CD1c-positive myeloid dendritic cell (primary cell): ENCODE measurements around the gene TOGARAM1.

Experiments used
- DNase-seq: peaks from one replicate; pipeline ENCODE4 v3.0.0-alpha.2; 2016; ENCODE audit errors: extremely low spot score

The TOGARAM1 gene

GRCh38 chr14:44961554-44962333 is at the start of gene TOGARAM1, which contains the start of gene KLHL28:
Gene TOGARAM1 (plus strand): TSS chr14:44962190. CDS start chr14:44962422, 232 bp downstream.
Gene KLHL28 (minus strand): TSS chr14:44961947. CDS start chr14:44945928, 16,019 bp downstream.
- DNase-seq = peak; percentile 99

GRCh38 chr14:44914849-44915248 is 47.1 kb upstream of the TOGARAM1 start:
- no peak for DNase-seq

- DNase-seq = no peak
These were observed 33.2 kb upstream of the TOGARAM1 start for GRCh38 chr14:44928793-44929192.

- no peak for DNase-seq
These were observed 26.8 kb upstream of the TOGARAM1 start for GRCh38 chr14:44935155-44935554.

GRCh38 chr14:44937547-44937946 is 24.4 kb upstream of the TOGARAM1 start:
- DNase-seq = no peak

GRCh38 chr14:44940211-44940610 is 21.8 kb upstream of the TOGARAM1 start:
- DNase-seq = no peak

- no peak for DNase-seq
These were observed 21.0 kb upstream of the TOGARAM1 start for GRCh38 chr14:44940944-44941343.

GRCh38 chr14:44941591-44941990 is 20.4 kb upstream of the TOGARAM1 start:
- no peak for DNase-seq

GRCh38 chr14:44942436-44942835 is 19.6 kb upstream of the TOGARAM1 start:
- no peak for DNase-seq

- no peak for DNase-seq
These were observed 17.9 kb upstream of the TOGARAM1 start for GRCh38 chr14:44944107-44944506.

- no peak for DNase-seq
These were observed 16.7 kb upstream of the TOGARAM1 start for GRCh38 chr14:44945264-44945663.

GRCh38 chr14:44951051-44951450 is 10.9 kb upstream of the TOGARAM1 start:
- DNase-seq = no peak

GRCh38 chr14:44952391-44953110 is 9.4 kb upstream of the TOGARAM1 start:
- DNase-seq = no peak

- DNase-seq = no peak
These were observed 7.2 kb upstream of the TOGARAM1 start for GRCh38 chr14:44954750-44955149.

- no peak for DNase-seq
These were observed 6.5 kb upstream of the TOGARAM1 start for GRCh38 chr14:44955528-44955927.

GRCh38 chr14:44956866-44957265 is 5.1 kb upstream of the TOGARAM1 start:
- no peak for DNase-seq

- DNase-seq = no peak
These were observed 2.5 kb upstream of the TOGARAM1 start for GRCh38 chr14:44959538-44959937.

- no peak for DNase-seq
These were observed 1.8 kb upstream of the TOGARAM1 start for GRCh38 chr14:44960146-44960545.

GRCh38 chr14:44960646-44961045 is 1.3 kb upstream of the TOGARAM1 start:
- DNase-seq = no peak

GRCh38 chr14:44961151-44961553 is 838 bp upstream of the TOGARAM1 start:
- peak; percentile 76 for DNase-seq

- DNase-seq = peak; percentile 39
These were observed 499 bp downstream of the TOGARAM1 start for GRCh38 chr14:44962334-44963043.

- peak; percentile 26 for DNase-seq
These were observed 1.1 kb downstream of the TOGARAM1 start for GRCh38 chr14:44963044-44963528.
